Esophagus muscularis mucosa (tissue), 4 donors: Measurements from ENCODE around the gene RBM19. TPM values are rescaled to one million over a fixed set of nuclear protein-coding genes. Genes with fewer than 3 reads are reported as not detected.

Experiments used
- DNase-seq: peaks from one replicate; pipeline ENCODE4 v3.0.0-alpha.2; 2017; ENCODE audit errors: extremely low spot score
- H3K27ac ChIP-seq, 4 donors: fragments of 200-600 bp; sonication (generic); replicated peaks in 1 of 4; 1 replicate in 3 of 4; 2 replicates in 1 of 4; pipeline ENCODE4 v1.5.1; 2016 to 2019; ENCODE audit warnings: mild to moderate bottlenecking in 1 of 4
- H3K27me3 ChIP-seq, 4 donors: fragments of 200-600 bp; sonication (generic); one replicate each; pipeline versions ENCODE4 v1.5.1 to v1.6.0; 2016 to 2019
- H3K36me3 ChIP-seq, 4 donors: fragments of 200-600 bp; sonication (generic); one replicate each; pipeline ENCODE4 v1.5.1; 2016 to 2019
- H3K4me1 ChIP-seq, 4 donors: fragments of 200-600 bp; sonication (generic); one replicate each; pipeline ENCODE4 v1.5.1; 2016 to 2019
- H3K4me3 ChIP-seq, 4 donors: fragments of 200-600 bp; sonication (generic); 1 replicate in 2 of 4; 2 replicates in 2 of 4; pipeline ENCODE4 v1.5.1; 2016 to 2019; ENCODE audit warnings: mild to moderate bottlenecking in 4 of 4, moderate library complexity in 1 of 4
- H3K9me3 ChIP-seq, 4 donors: fragments of 200-600 bp; sonication (generic); 1 replicate in 3 of 4; 2 replicates in 1 of 4; pipeline ENCODE4 v1.5.1; 2016 to 2019
- CTCF ChIP-seq, 3 experiments: fragments of 200-600 bp in 2 of 3; fragments of 450-650 bp in 1 of 3; sonication (generic) in 2 of 3; IDR thresholded peaks; one replicate each; pipeline ENCODE4 v1.5.1; 2017 to 2019; ENCODE audit warnings: antibody characterized with exemption in 3 of 3, mild to moderate bottlenecking in 2 of 3, moderate library complexity in 1 of 3
- EP300 ChIP-seq: sonication (generic); formaldehyde crosslinking; IDR thresholded peaks from one replicate; pipeline ENCODE4 v1.6.1; 2017; ENCODE audit warnings: antibody characterized with exemption
- POLR2A ChIP-seq: fragments of 450-650 bp; IDR thresholded peaks from one replicate; pipeline ENCODE4 v1.6.1; 2017; ENCODE audit warnings: antibody characterized with exemption, moderate library complexity, mild to moderate bottlenecking, low read depth
- POLR2AphosphoS5 ChIP-seq, 2 donors: sonication (generic); formaldehyde crosslinking; IDR thresholded peaks; one replicate each; pipeline ENCODE4 v1.6.1; 2017; ENCODE audit warnings: antibody characterized with exemption in 2 of 2
- WGBS: methylation state at CpG from one replicate; pipeline ENCODE4 v1.1.5; 2018; 5-methylcytosine and 5-hydroxymethylcytosine counted together
- intact Hi-C: fragments of 100-400 bp; cut with DNase I; formaldehyde crosslinking; loops from one replicate; pipeline ENCODE4 v1.15.1; 2023
- total RNA-seq, 4 donors: library from RNA; depleted of rRNA; stranded (reverse); fragments of >200 nt; gene quantifications; one replicate each; pipeline versions ENCODE4 v1.1.0 to v1.2.1, GENCODE V29; 2016

The RBM19 gene
- total RNA-seq, 4 donors from 2014 or later = 26.7 to 40.0 (median 27.4) TPM

DNA sequence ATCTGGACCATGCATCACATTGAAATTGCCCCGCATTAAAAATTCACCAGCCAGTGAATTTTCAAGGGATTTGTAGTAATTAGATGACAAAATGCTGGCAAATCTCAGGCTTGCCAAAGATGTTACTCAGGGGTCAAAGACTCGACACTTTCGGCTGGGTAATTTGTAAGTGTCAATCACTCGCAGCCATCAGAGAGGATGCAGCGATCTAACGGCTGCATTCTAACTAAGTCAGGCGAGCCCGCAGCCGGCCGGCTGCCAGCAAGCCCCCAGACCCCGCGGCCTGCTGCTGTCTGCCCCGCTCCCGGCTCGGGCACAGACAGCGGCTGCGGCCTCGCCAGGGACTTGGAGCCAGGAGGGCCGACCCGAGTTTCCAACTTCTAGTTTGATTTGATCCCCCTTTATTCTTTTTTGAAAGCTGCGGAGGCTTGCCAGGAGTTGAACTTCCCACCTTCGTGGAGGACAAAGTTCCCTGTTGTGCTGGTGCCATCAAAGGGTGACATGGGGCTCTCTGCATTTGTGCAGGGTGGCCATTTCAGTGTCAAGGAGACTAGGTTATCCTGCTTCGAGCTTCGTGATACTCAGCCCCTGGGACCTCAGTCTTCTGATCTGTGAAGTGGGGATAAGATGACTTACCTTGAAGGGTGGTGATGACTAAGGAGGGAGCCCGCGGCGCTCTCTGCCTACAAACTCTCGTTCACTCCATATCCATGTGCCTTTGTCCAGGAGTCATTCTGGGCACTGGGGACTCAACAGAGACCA lies 169.9 kb downstream of the RBM19 start:
- no peaks in the 10 kb centered on the region for H3K9me3 ChIP-seq
- H3K27ac ChIP-seq = no peak overlapping the region
- intact Hi-C loops = no loop called here
- no peaks in the 10 kb centered on the region for H3K36me3 ChIP-seq
- no peak overlapping the region for H3K4me3 ChIP-seq
- no peaks in the 10 kb centered on the region for H3K4me1 ChIP-seq
- 53% methylated on average over 27 of the region's 28 CpGs for WGBS
- TF ChIP-seq POLR2A (no peak), CTCF (IDR thresholded peaks at IDR 0.05) (no peak), EP300 (no peak), POLR2AphosphoS5 (IDR thresholded peaks at IDR 0.05) (no peak)
- DNase-seq = no peak
- peaks cover 0 to 6% (median 0%) of the 10 kb centered on the region in 4 donors for H3K27me3 ChIP-seq

DNA sequence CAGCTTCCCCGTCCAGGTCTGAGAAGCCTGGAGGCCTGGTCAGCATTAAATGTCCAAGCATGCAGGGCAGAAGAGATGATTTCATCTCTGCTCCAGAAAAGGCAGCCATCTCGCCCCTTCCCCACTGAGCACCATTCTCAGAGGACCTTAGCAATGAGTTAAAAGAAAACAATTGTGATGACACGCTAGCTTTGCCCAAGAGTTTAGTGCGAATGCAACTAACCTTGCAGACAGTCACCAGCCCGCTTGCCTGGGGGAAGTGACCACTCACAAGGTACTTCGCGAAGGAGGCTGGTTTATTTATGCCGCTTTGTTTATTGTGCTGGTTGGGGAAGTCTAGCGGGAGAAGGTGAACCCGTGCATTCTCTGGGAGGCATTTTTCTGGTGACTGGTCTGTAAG lies 170.7 kb downstream of the RBM19 start:
- Histone ChIP-seq H3K9me3 (no peaks in the 10 kb centered on the region), H3K27ac (no peak overlapping the region), H3K27me3 (peaks cover 0 to 6% (median 0%) of the 10 kb centered on the region in 4 donors), H3K36me3 (no peaks in the 10 kb centered on the region), H3K4me3 (no peak overlapping the region), H3K4me1 (no peaks in the 10 kb centered on the region)
- WGBS = 53% methylated on average over 10 of the region's 10 CpGs
- no peak for DNase-seq
- intact Hi-C loops = no loop called here
- no peak for TF ChIP-seq CTCF (IDR thresholded peaks at IDR 0.05)
- TF ChIP-seq POLR2AphosphoS5 (IDR thresholded peaks at IDR 0.05) = no peak
- TF ChIP-seq POLR2A = no peak
- no peak for TF ChIP-seq EP300

DNA sequence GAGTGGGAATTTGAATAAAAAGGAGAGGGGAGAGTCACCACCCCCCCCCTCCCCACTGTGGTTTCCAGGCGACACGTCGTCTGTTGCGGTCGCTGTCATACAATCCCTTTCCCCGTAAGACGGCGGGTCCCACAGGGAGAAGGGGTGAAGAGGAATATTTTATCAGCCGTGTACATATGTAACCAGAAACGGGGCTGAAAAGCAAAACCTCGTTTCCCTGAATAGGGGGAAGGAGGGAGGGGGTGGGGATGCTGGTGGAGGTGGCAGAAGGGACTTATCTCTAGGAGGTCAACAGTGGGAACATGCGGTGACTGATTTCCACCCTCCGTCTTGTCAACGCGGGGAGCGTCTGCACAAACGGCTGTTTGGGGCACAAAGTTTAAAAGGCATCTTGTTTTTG lies 171.4 kb downstream of the RBM19 start:
- H3K4me3 ChIP-seq = no peak overlapping the region
- H3K27ac ChIP-seq = no peak overlapping the region
- H3K4me1 ChIP-seq = no peaks in the 10 kb centered on the region
- TF ChIP-seq POLR2AphosphoS5 (IDR thresholded peaks at IDR 0.05) (no peak), EP300 (no peak), CTCF (IDR thresholded peaks at IDR 0.05) (no peak), POLR2A (no peak)
- no peaks in the 10 kb centered on the region for H3K9me3 ChIP-seq
- WGBS = 56% methylated on average over 17 of the region's 17 CpGs
- intact Hi-C loops = no loop called here
- H3K36me3 ChIP-seq = no peaks in the 10 kb centered on the region
- DNase-seq = no peak
- H3K27me3 ChIP-seq = peaks cover 0 to 6% (median 0%) of the 10 kb centered on the region in 4 donors

GRCh38 chr12:113793250-113793649 lies 172.9 kb downstream of the RBM19 start:
- H3K27me3 ChIP-seq = peaks cover 0 to 6% (median 0%) of the 10 kb centered on the region in 4 donors
- DNase-seq = no peak
- no peak for TF ChIP-seq POLR2AphosphoS5 (IDR thresholded peaks at IDR 0.05)
- TF ChIP-seq EP300 = no peak
- TF ChIP-seq CTCF (IDR thresholded peaks at IDR 0.05) = no peak
- TF ChIP-seq POLR2A = no peak
- no peak overlapping the region for H3K27ac ChIP-seq
- H3K36me3 ChIP-seq = no peaks in the 10 kb centered on the region
- H3K4me3 ChIP-seq = no peak overlapping the region
- peaks cover 0 to 8% (median 6%) of the 10 kb centered on the region in 4 donors for H3K9me3 ChIP-seq
- no peaks in the 10 kb centered on the region for H3K4me1 ChIP-seq
- intact Hi-C loops = no loop called here
- 75% methylated on average over 9 of the region's 9 CpGs for WGBS

- H3K27me3 ChIP-seq = peaks cover 0 to 8% (median 0%) of the 10 kb centered on the region in 4 donors
- 69% methylated on average over 6 of the region's 6 CpGs for WGBS
- no peaks in the 10 kb centered on the region for H3K36me3 ChIP-seq
- TF ChIP-seq POLR2AphosphoS5 (IDR thresholded peaks at IDR 0.05) (no peak), EP300 (no peak), CTCF (IDR thresholded peaks at IDR 0.05) (no peak), POLR2A (no peak)
- intact Hi-C loops = no loop called here
- peaks cover 0 to 12% (median 7%) of the 10 kb centered on the region in 4 donors for H3K9me3 ChIP-seq
- no peak for DNase-seq
- H3K4me1 ChIP-seq = no peaks in the 10 kb centered on the region
- H3K4me3 ChIP-seq = no peak overlapping the region
- H3K27ac ChIP-seq = no peak overlapping the region
Measured at GRCh38 chr12:113792450-113792849, 173.7 kb downstream of the RBM19 start.
